Testis (tissue), 5 donors: ENCODE results near the gene RPTOR. TPM values are rescaled to one million over a fixed set of nuclear protein-coding genes. Genes with fewer than 3 reads are reported as not detected.

Experiments used
- DNase-seq: peaks from one replicate; pipeline ENCODE4 v3.0.0-alpha.2; 2019
- H3K27ac ChIP-seq, 2 donors: fragments of 200-600 bp; sonication (generic); one replicate each; pipeline ENCODE4 v1.5.1; 2019
- H3K27me3 ChIP-seq: fragments of 200-600 bp; sonication (generic); one replicate; pipeline ENCODE4 v1.5.1; 2019
- H3K36me3 ChIP-seq: fragments of 200-600 bp; sonication (generic); one replicate; pipeline ENCODE4 v1.5.1; 2017; ENCODE audit warnings: low read depth; ENCODE audit errors: missing control alignments
- H3K4me1 ChIP-seq: fragments of 200-600 bp; sonication (generic); one replicate; pipeline ENCODE4 v1.5.1; 2019
- H3K4me3 ChIP-seq, 2 donors: fragments of 200-600 bp; sonication (generic); one replicate each; pipeline ENCODE4 v1.5.1; 2017 to 2019
- H3K9me3 ChIP-seq: fragments of 200-600 bp; sonication (generic); one replicate; pipeline ENCODE4 v1.5.1; 2017
- CTCF ChIP-seq, 3 experiments: fragments of 450-650 bp in 2 of 3; fragments of 200-600 bp in 1 of 3; sonication (generic) in 1 of 3; IDR thresholded peaks; one replicate each; pipeline ENCODE4 v1.5.1; 2016 to 2019; ENCODE audit warnings: antibody characterized with exemption in 3 of 3, mild to moderate bottlenecking in 2 of 3, moderate library complexity in 1 of 3
- POLR2A ChIP-seq: fragments of 450-650 bp; IDR thresholded peaks from one replicate; pipeline ENCODE4 v1.6.1; 2017; ENCODE audit warnings: antibody characterized with exemption, mild to moderate bottlenecking, moderate library complexity
- WGBS, 2 donors: methylation state at CpG; one replicate each; pipeline ENCODE4 v1.1.5; 2018; 5-methylcytosine and 5-hydroxymethylcytosine counted together
- intact Hi-C: fragments of 100-400 bp; cut with DNase I; formaldehyde crosslinking; loops from one replicate; pipeline ENCODE4 v1.15.1; 2023; ENCODE audit warnings: low total_unique reads
- long read RNA-seq, 2 donors: transcript quantifications; one replicate each; lab custom pipeline, GENCODE V29; 2026
- polyA plus RNA-seq: library from polyadenylated mRNA; stranded (reverse); fragments of 350-450 nt; fragmentation: Illumina TruSeq; extraction: RNeasy Lipid Tissue Mini Kit (QIAGEN cat#74804); gene quantifications from one replicate; pipeline ENCODE4 v1.2.3, GENCODE V29; 2014; ENCODE audit warnings: low read depth, low replicate concordance; ENCODE audit not compliant: insufficient read depth
- total RNA-seq, 2 donors: library from RNA; depleted of rRNA; stranded (reverse); fragments of >200 nt; gene quantifications; one replicate each; pipeline ENCODE4 v1.2.3, GENCODE V29; 2016

Gene RPTOR
- 10 to 100 TPM; 56.6 to 68.3 TPM for total RNA-seq
- 21.8 TPM for polyA plus RNA-seq
- long read RNA-seq, donor 1, partial matches to known transcripts, result 0 of 2 reads
- long read RNA-seq, donor 1, other reads (novel, unspliced or antisense), result 0 of 2 reads
- long read RNA-seq, donor 2, result 0 reads

GRCh38 chr17:80544655-80545498 lies at the start of gene RPTOR:
RPTOR (plus strand) TSS chr17:80544838; CDS start chr17:80545630, 792 bp downstream.
- 0% methylated on average over 25 to 49 of the region's 49 CpGs for WGBS, 2 donors
- Histone ChIP-seq H3K27ac (peak within 1 kb of the TSS; percentile 41 to 76), H3K4me3 (peak within 1 kb of the TSS; percentile 85 to 88), H3K9me3 (no peaks in the 10 kb centered on the region), H3K27me3 (no peaks in the 10 kb centered on the region), H3K4me1 (peaks cover 13% of the 10 kb centered on the region), H3K36me3 (no peaks in the 10 kb centered on the region)
- TF ChIP-seq POLR2A (no peak), CTCF (IDR thresholded peaks at IDR 0.05) (no peak)
- peak; percentile 96 for DNase-seq
- intact Hi-C loops, result no loop called here

GRCh38 chr17:80497726-80498241 lies 46.9 kb upstream of the RPTOR start:
- H3K27ac ChIP-seq, result no peak overlapping the region

GRCh38 chr17:80498242-80498919 lies 46.3 kb upstream of the RPTOR start:
- intact Hi-C loops, result no loop called here
- Histone ChIP-seq H3K27ac (peak overlapping the region in 1 of 2 donors; percentile 41), H3K36me3 (no peaks in the 10 kb centered on the region), H3K4me1 (peaks cover 37% of the 10 kb centered on the region), H3K4me3 (no peak overlapping the region), H3K9me3 (no peaks in the 10 kb centered on the region), H3K27me3 (no peaks in the 10 kb centered on the region)
- DNase-seq, result peak; percentile 89
- no peak for TF ChIP-seq CTCF (IDR thresholded peaks at IDR 0.05)
- no peak for TF ChIP-seq POLR2A
- WGBS, 2 donors, result 52 to 63% methylated on average over 29 to 30 of the region's 30 CpGs

More at GRCh38 chr17:80497726-80498241, 46.9 kb upstream of the RPTOR start:
- 57 to 75% methylated on average over 7 to 10 of the region's 10 CpGs for WGBS, 2 donors
- H3K9me3 ChIP-seq, result no peaks in the 10 kb centered on the region
- no peaks in the 10 kb centered on the region for H3K27me3 ChIP-seq
- intact Hi-C loops, result no loop called here
- no peak for DNase-seq
- no peak overlapping the region for H3K4me3 ChIP-seq
- H3K36me3 ChIP-seq, result no peaks in the 10 kb centered on the region
- TF ChIP-seq CTCF (IDR thresholded peaks at IDR 0.05) (no peak), POLR2A (no peak)
- H3K4me1 ChIP-seq, result peaks cover 41% of the 10 kb centered on the region

- H3K27ac ChIP-seq, result peak overlapping the region in 1 of 2 donors; percentile 41
- WGBS, 2 donors, result 78 to 100% methylated on average over 1 to 11 of the region's 11 CpGs
- H3K9me3 ChIP-seq, result no peaks in the 10 kb centered on the region
- peaks cover 36% of the 10 kb centered on the region for H3K4me1 ChIP-seq
- no peaks in the 10 kb centered on the region for H3K27me3 ChIP-seq
- H3K4me3 ChIP-seq, result no peak overlapping the region
- no peaks in the 10 kb centered on the region for H3K36me3 ChIP-seq
- DNase-seq, result no peak
- intact Hi-C loops, result no loop called here
- no peak for TF ChIP-seq POLR2A
- no peak for TF ChIP-seq CTCF (IDR thresholded peaks at IDR 0.05)
These were observed 45.7 kb upstream of the RPTOR start for GRCh38 chr17:80498920-80499410.
